Fibroblast of lung (primary cell): ENCODE data around the gene HDAC4. TPM values are rescaled to one million over a fixed set of nuclear protein-coding genes. Genes with fewer than 3 reads are reported as not detected.
A peak's percentile ranks its signal among the peaks of the same experiment; 100 is the strongest.

ENCODE experiments used
- DNase-seq, 2 donors: peaks; one replicate each; pipeline versions ENCODE4 v3.0.0 to v3.0.0-alpha.2; 2010; ENCODE audit warnings: low read depth in 2 of 2
- H2AFZ ChIP-seq: 2 replicates; pipeline ENCODE4 v1.5.1; 2012; ENCODE audit warnings: low read length, control low read depth, inconsistent platforms
- H3K27ac ChIP-seq: 2 replicates; pipeline ENCODE4 v1.5.1; 2011; ENCODE audit warnings: low read length, control low read depth; ENCODE audit not compliant: insufficient read depth
- H3K27me3 ChIP-seq: 2 replicates; pipeline ENCODE4 v1.5.1; 2011; ENCODE audit warnings: mild to moderate bottlenecking, low read length; ENCODE audit not compliant: control insufficient read depth, insufficient read depth
- H3K36me3 ChIP-seq: 2 replicates; pipeline ENCODE4 v1.5.1; 2011; ENCODE audit warnings: low read length; ENCODE audit not compliant: control insufficient read depth, insufficient read depth
- H3K4me1 ChIP-seq: 2 replicates; pipeline ENCODE4 v1.5.1; 2011; ENCODE audit warnings: low read length; ENCODE audit not compliant: control insufficient read depth, insufficient read depth; ENCODE audit errors: extremely low read depth
- H3K4me2 ChIP-seq: 2 replicates; pipeline ENCODE4 v1.5.1; 2011; ENCODE audit warnings: low read length, control low read depth; ENCODE audit not compliant: insufficient read depth; ENCODE audit errors: extremely low read depth
- H3K4me3 ChIP-seq, 4 experiments: fragments of 200-600 bp in 1 of 4; sonication (generic) in 1 of 4; replicated peaks in 1 of 4; 2 replicates each; pipeline ENCODE4 v1.5.1; 2011 to 2016; ENCODE audit warnings: low read length in 4 of 4, low read depth in 3 of 4, mild to moderate bottlenecking in 3 of 4, control low read depth in 2 of 4, inconsistent platforms in 1 of 4, mixed read lengths in 1 of 4; ENCODE audit not compliant: insufficient read depth in 1 of 4; ENCODE audit errors: control extremely low read depth in 1 of 4
- H3K79me2 ChIP-seq: 2 replicates; pipeline ENCODE4 v1.5.1; 2012; ENCODE audit warnings: mild to moderate bottlenecking, low read length, inconsistent platforms; ENCODE audit not compliant: control insufficient read depth, insufficient read depth
- H3K9ac ChIP-seq: 2 replicates; pipeline ENCODE4 v1.5.1; 2011; ENCODE audit warnings: mild to moderate bottlenecking, low read length, control low read depth; ENCODE audit not compliant: insufficient read depth
- H3K9me3 ChIP-seq: 2 replicates; pipeline ENCODE4 v1.5.1; 2012; ENCODE audit warnings: low read depth, low read length; ENCODE audit not compliant: control insufficient read depth, insufficient read depth
- H4K20me1 ChIP-seq: 2 replicates; pipeline ENCODE4 v1.5.1; 2011; ENCODE audit warnings: low read length; ENCODE audit not compliant: control insufficient read depth, insufficient read depth; ENCODE audit errors: extremely low read depth
- EZH2 ChIP-seq: IDR thresholded peaks from 2 replicates; pipeline ENCODE4 v1.5.1; 2012; ENCODE audit warnings: low read length, control low read depth, mild to moderate bottlenecking; ENCODE audit errors: missing control alignments
- polyA plus RNA-seq, 2 donors: library from polyadenylated mRNA; depleted of rRNA in 1 of 2; stranded (reverse) in 1 of 2; unstranded in 1 of 2; fragments of >200 nt; gene quantifications; 2 replicates each; pipeline ENCODE4 v1.2.1, GENCODE V29; 2011 to 2012; ENCODE audit warnings: missing spikeins in 1 of 2
- total RNA-seq: library from RNA; depleted of rRNA; stranded (reverse); fragments of >200 nt; gene quantifications from 2 replicates; pipeline ENCODE4 v1.2.1, GENCODE V29; 2014
- TF ChIP-seq, protein P1 (sequence below), 2 donors: IDR thresholded peaks in 1 of 2; conservative IDR thresholded peaks in 1 of 2; 1 replicate in 1 of 2; 2 replicates in 1 of 2; pipeline ENCODE4 v1.5.1; 2011 to 2012; ENCODE audit warnings: low read length in 2 of 2, control low read depth in 1 of 2, inconsistent platforms in 1 of 2, low read depth in 1 of 2, mild to moderate bottlenecking in 1 of 2

Gene HDAC4
- total and polyA plus RNA-seq, 2 donors (not counting 1 experiment from before 2014, with no cell fraction given) = 7.4 to 19.8 TPM

DNA sequence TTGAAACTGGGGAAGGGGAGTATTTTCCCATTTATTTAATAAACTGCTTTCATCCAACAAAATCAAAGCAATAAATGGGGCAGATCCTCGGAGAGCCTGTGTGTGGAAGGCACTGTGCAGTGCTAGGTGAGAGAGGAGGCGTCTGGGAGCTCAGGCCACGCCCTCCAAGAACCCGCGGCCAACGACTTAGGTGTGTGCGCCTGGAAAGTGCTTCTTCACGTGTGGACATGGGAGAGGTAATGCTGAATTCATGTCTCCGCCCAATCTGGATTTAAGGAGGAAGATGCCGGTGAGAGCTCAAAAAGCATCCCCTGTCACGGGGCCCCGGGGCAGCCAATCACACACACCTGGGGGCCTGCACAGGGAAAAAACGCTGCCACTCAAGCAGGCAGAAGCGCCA lies 77.4 kb downstream of the HDAC4 start:
- peaks cover 6% of the 10 kb centered on the region for H3K4me1 ChIP-seq
- no peak overlapping the region for H2AFZ ChIP-seq
- H3K27ac ChIP-seq = no peak overlapping the region
- H3K36me3 ChIP-seq = no peaks in the 10 kb centered on the region
- H3K27me3 ChIP-seq = no peaks in the 10 kb centered on the region
- no peak overlapping the region for H3K4me3 ChIP-seq
- no peaks in the 10 kb centered on the region for H3K9me3 ChIP-seq
- TF ChIP-seq, protein P1, sequence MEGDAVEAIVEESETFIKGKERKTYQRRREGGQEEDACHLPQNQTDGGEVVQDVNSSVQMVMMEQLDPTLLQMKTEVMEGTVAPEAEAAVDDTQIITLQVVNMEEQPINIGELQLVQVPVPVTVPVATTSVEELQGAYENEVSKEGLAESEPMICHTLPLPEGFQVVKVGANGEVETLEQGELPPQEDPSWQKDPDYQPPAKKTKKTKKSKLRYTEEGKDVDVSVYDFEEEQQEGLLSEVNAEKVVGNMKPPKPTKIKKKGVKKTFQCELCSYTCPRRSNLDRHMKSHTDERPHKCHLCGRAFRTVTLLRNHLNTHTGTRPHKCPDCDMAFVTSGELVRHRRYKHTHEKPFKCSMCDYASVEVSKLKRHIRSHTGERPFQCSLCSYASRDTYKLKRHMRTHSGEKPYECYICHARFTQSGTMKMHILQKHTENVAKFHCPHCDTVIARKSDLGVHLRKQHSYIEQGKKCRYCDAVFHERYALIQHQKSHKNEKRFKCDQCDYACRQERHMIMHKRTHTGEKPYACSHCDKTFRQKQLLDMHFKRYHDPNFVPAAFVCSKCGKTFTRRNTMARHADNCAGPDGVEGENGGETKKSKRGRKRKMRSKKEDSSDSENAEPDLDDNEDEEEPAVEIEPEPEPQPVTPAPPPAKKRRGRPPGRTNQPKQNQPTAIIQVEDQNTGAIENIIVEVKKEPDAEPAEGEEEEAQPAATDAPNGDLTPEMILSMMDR (conservative IDR thresholded peaks at IDR 0.05 in 1 of 2, IDR thresholded peaks at IDR 0.05 in 1 of 2; ENCODE audit: low read depth in 1 of 2, low read length in 2 of 2) = no peak
- TF ChIP-seq EZH2 = no peak
- no peak overlapping the region for H3K9ac ChIP-seq
- no peaks in the 10 kb centered on the region for H4K20me1 ChIP-seq
- no peaks in the 10 kb centered on the region for H3K79me2 ChIP-seq
- DNase-seq = no peak
- H3K4me2 ChIP-seq = no peak overlapping the region

DNA sequence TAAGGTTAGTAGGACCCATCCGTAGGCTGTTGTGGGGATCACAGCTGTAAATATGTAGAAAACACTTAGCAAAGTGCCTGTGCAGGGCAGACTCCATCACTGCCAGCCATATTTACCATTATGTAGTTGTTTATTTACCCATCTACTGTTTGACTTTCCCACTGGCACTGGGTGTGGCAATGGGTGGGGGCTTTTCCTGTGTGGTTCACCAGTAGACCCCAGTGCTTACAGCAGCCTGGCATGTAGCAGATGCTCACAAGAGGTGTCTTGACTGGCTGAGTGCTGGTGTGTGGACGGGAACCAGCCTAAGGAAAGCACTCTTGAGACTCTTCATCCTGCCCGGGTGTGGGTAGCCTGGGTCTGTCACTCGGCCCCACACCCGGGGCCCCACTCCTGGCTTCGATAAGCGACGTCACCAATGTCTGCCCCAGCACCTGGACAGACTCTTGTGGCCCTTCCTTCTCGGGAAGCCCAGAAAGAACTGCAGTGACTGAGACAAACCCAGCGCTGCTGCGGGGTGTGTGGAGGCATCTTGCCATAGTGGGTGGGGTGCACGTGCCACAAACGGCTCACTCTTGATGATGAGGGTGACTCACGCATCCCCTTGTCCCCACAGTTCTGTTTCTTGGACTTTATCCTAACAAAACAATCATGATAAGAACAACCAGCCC lies 78.3 kb downstream of the HDAC4 start:
- Histone ChIP-seq H4K20me1 (no peaks in the 10 kb centered on the region), H3K79me2 (peaks cover 6% of the 10 kb centered on the region), H3K4me1 (no peaks in the 10 kb centered on the region), H3K9ac (no peak overlapping the region), H3K4me2 (no peak overlapping the region), H2AFZ (no peak overlapping the region), H3K27me3 (no peaks in the 10 kb centered on the region), H3K4me3 (no peak overlapping the region), H3K9me3 (no peaks in the 10 kb centered on the region), H3K27ac (no peak overlapping the region), H3K36me3 (no peaks in the 10 kb centered on the region)
- TF ChIP-seq, protein P1 (conservative IDR thresholded peaks at IDR 0.05 in 1 of 2, IDR thresholded peaks at IDR 0.05 in 1 of 2; ENCODE audit: low read depth in 1 of 2, low read length in 2 of 2) = no peak
- no peak for TF ChIP-seq EZH2
- DNase-seq = peak; percentile 58 to 88

DNA sequence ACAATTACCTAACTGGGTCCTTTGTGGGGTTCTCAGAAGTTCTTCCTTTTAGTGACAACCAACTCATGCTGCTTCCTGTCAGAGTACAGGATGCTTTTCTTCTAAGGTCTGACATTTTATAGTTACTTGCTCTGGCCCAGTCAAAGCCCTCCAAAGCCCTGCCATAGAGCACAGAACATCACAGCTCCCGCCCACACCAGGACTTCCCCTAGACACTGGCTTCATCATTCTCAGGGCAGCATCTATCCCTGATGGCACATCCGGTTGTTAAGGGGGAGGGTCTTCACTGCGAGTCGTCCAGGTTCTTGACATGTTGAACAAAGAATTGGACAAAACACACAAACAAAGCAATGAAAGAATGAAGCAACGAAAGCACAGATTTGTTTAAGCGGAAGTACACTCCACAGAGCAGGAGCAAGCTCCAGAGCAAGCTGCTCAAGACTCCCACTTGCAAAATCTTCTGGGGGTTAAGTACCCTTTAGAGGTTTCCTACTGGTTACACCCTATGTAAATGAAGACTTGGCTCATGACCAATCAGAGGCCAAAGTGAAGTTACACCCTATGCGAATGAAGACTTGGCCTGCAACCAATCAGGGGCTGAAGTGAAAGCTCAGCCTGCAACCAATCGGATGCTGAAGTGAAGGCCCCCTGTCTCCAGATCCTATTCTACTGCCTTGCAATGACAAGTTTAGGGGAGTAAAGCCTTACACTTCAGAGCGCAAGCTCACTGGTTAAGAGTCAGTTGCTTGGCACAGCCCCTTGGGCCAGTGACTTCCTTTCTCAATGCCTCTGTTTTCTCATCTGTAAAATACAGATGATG lies 79.0 kb downstream of the HDAC4 start:
- Histone ChIP-seq H4K20me1 (no peaks in the 10 kb centered on the region), H3K9me3 (no peaks in the 10 kb centered on the region), H3K4me3 (no peak overlapping the region), H3K4me2 (no peak overlapping the region), H3K79me2 (peaks cover 6% of the 10 kb centered on the region), H3K36me3 (no peaks in the 10 kb centered on the region), H3K4me1 (no peaks in the 10 kb centered on the region), H3K9ac (no peak overlapping the region), H2AFZ (no peak overlapping the region), H3K27ac (no peak overlapping the region), H3K27me3 (no peaks in the 10 kb centered on the region)
- TF ChIP-seq, protein P1 (conservative IDR thresholded peaks at IDR 0.05 in 1 of 2, IDR thresholded peaks at IDR 0.05 in 1 of 2; ENCODE audit: low read depth in 1 of 2, low read length in 2 of 2) = no peak
- no peak for TF ChIP-seq EZH2
- DNase-seq = peak in 1 of 2 donors; percentile 24
